Peyer's patch (tissue), 4 donors: ENCODE measurements around the gene CDH4.

Source experiments
- POLR2A ChIP-seq, 2 donors: fragments of 450-650 bp; IDR thresholded peaks; one replicate each; pipeline ENCODE4 v1.5.1; 2017; ENCODE audit warnings: antibody characterized with exemption in 2 of 2, mild to moderate bottlenecking in 2 of 2, moderate library complexity in 2 of 2
- TF ChIP-seq, protein P1 (sequence below), 6 experiments: fragments of 450-650 bp in 4 of 6; fragments of 200-600 bp in 2 of 6; sonication (generic) in 1 of 6; IDR thresholded peaks; one replicate each; pipeline ENCODE4 v1.5.1; 2017 to 2019; ENCODE audit warnings: antibody characterized with exemption in 6 of 6, mild to moderate bottlenecking in 3 of 6, moderate library complexity in 1 of 6

DNA sequence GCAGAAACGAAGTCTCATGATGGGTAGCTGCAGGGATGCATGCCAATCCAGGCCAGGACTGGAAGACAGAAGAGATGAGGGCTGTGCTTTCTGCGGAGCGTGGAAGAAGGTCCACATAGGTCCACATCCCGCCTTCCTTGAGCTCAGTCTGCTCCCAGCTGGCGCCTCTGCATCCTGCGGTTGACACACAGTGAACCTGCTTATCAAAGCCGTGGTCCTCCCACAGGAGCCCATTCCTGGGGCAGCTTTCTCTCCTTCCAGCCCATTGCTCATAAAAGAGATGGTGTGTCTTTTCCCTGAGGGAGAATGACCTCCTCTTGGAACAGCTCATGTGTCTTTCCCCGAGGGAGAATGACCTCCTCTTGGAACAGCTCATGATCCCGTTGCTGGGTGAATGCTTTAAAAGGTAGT, 225.4 kb downstream of the CDH4 start:
- TF ChIP-seq, protein P1, sequence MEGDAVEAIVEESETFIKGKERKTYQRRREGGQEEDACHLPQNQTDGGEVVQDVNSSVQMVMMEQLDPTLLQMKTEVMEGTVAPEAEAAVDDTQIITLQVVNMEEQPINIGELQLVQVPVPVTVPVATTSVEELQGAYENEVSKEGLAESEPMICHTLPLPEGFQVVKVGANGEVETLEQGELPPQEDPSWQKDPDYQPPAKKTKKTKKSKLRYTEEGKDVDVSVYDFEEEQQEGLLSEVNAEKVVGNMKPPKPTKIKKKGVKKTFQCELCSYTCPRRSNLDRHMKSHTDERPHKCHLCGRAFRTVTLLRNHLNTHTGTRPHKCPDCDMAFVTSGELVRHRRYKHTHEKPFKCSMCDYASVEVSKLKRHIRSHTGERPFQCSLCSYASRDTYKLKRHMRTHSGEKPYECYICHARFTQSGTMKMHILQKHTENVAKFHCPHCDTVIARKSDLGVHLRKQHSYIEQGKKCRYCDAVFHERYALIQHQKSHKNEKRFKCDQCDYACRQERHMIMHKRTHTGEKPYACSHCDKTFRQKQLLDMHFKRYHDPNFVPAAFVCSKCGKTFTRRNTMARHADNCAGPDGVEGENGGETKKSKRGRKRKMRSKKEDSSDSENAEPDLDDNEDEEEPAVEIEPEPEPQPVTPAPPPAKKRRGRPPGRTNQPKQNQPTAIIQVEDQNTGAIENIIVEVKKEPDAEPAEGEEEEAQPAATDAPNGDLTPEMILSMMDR (IDR thresholded peaks at IDR 0.05): no peak
- no peak for TF ChIP-seq POLR2A (IDR thresholded peaks at IDR 0.05)
